AG04450 (cell line): Measurements from ENCODE around the gene CYSRT1. TPM values are rescaled to one million over a fixed set of nuclear protein-coding genes. Genes with fewer than 3 reads are reported as not detected.

Experiments
- CTCF ChIA-PET: fragments of 300-600, 350-600 bp; formaldehyde crosslinking; extraction: SDS; loops from one replicate; lab custom pipeline; 2022; ENCODE audit warnings: antibody characterized with exemption, inconsistent platforms; lab: Charles Lee
- POLR2A ChIA-PET: fragments of 350-600 bp; formaldehyde crosslinking; extraction: SDS; loops from one replicate; lab custom pipeline; 2021; ENCODE audit warnings: antibody characterized with exemption, inconsistent platforms; lab: Yijun Ruan, JAX
- DNase-seq: peaks from one replicate; pipeline ENCODE4 v3.0.0-alpha.2; 2011; ENCODE audit warnings: low read depth, low spot score
- H3K27ac ChIP-seq: one replicate; pipeline ENCODE4 v1.5.1; 2012; ENCODE audit warnings: low read depth, low read length, control low read depth
- H3K27me3 ChIP-seq: one replicate; pipeline ENCODE4 v1.6.0; 2012; ENCODE audit warnings: low read length; ENCODE audit not compliant: control insufficient read depth, insufficient read depth
- H3K4me3 ChIP-seq: 2 replicates; pipeline ENCODE4 v1.5.1; 2011; ENCODE audit warnings: mild to moderate bottlenecking, low read depth, low read length, control low read depth
- H3K9me3 ChIP-seq: 2 replicates; pipeline ENCODE4 v1.5.1; 2012; ENCODE audit warnings: low read length; ENCODE audit not compliant: control insufficient read depth, insufficient read depth
- CTCF ChIP-seq: IDR thresholded peaks from 2 replicates; pipeline ENCODE4 v1.5.1; 2011; ENCODE audit warnings: low read depth, low read length, control low read depth, inconsistent platforms
- polyA plus RNA-seq: library from polyadenylated mRNA; depleted of rRNA; stranded (reverse); fragments of >200 nt; gene quantifications from 2 replicates; pipeline ENCODE4 v1.2.3, GENCODE V29; 2011

CYSRT1 gene
- polyA plus RNA-seq, 1 experiment: 0.27 TPM

- H3K4me3 ChIP-seq: no peak overlapping the region
- no peaks in the 10 kb centered on the region; the same call in 1 of the 2 replicates for H3K9me3 ChIP-seq
- TF ChIP-seq CTCF: no peak
- ChIA-PET POLR2A (no interaction called here), CTCF (interaction anchor here (0.6 kb wide), 1 partner anchor 21 kb away, joined by 3 read pairs; no protein-coding TSS in a partner anchor)
- DNase-seq: no peak
- H3K27ac ChIP-seq: no peak overlapping the region
- H3K27me3 ChIP-seq: no peaks in the 10 kb centered on the region
These were observed 9.6 kb upstream of the CYSRT1 start for GRCh38 chr9:137215196-137215986.

GRCh38 chr9:137216188-137216965 is 8.6 kb upstream of the CYSRT1 start:
- POLR2A ChIA-PET: interaction anchor here (0.7 kb wide), 1 partner anchor 11 kb away, joined by 3 read pairs; the partner anchor contains the start of genes NDOR1 and TMEM203
- DNase-seq: no peak
- no peaks in the 10 kb centered on the region; the same call in 1 of the 2 replicates for H3K9me3 ChIP-seq
- no peak overlapping the region for H3K4me3 ChIP-seq
- TF ChIP-seq CTCF: no peak
- no peaks in the 10 kb centered on the region for H3K27me3 ChIP-seq
- CTCF ChIA-PET: interaction anchor here (0.6 to 0.7 kb wide), 2 partner anchors 20 to 428 kb away, joined by 3 read pairs; no protein-coding TSS in a partner anchor
- no peak overlapping the region for H3K27ac ChIP-seq

GRCh38 chr9:137217276-137218211 is 7.4 kb upstream of the CYSRT1 start:
- ChIA-PET CTCF (no interaction called here), POLR2A (interaction anchor here (0.6 to 1.4 kb wide), 3 partner anchors 12 to 29 kb away, joined by 3 to 5 read pairs (median 3); partner anchors contain the start of genes NDOR1, SSNA1, TMEM203 and TUBB4B)
- no peak for TF ChIP-seq CTCF
- Histone ChIP-seq H3K27ac (no peak overlapping the region), H3K27me3 (no peaks in the 10 kb centered on the region), H3K4me3 (no peak overlapping the region), H3K9me3 (no peaks in the 10 kb centered on the region; the same call in 1 of the 2 replicates)
- DNase-seq: no peak

GRCh38 chr9:137218212-137218753 is 6.7 kb upstream of the CYSRT1 start:
- Histone ChIP-seq H3K27ac (no peak overlapping the region), H3K27me3 (no peaks in the 10 kb centered on the region), H3K9me3 (no peaks in the 10 kb centered on the region; the same call in 1 of the 2 replicates), H3K4me3 (no peak overlapping the region)
- CTCF ChIA-PET: interaction anchor here (1.4 kb wide), 1 partner anchor 18 kb away, joined by 7 read pairs; no protein-coding TSS in a partner anchor
- no peak for TF ChIP-seq CTCF
- POLR2A ChIA-PET: interaction anchor here (0.6 to 1.8 kb wide), 3 partner anchors 22 to 29 kb away, joined by 3 to 10 read pairs (median 5); partner anchors contain the start of genes SSNA1 and TUBB4B
- DNase-seq: no peak
